NCI-H1930 (cell line): ENCODE measurements around the gene ATP8A2.

Source experiments
- DNase-seq, 2 experiments: peaks; one replicate each; lab custom pipeline; 2025; lab: John Stamatoyannopoulos, UW

ATP8A2 gene

DNA sequence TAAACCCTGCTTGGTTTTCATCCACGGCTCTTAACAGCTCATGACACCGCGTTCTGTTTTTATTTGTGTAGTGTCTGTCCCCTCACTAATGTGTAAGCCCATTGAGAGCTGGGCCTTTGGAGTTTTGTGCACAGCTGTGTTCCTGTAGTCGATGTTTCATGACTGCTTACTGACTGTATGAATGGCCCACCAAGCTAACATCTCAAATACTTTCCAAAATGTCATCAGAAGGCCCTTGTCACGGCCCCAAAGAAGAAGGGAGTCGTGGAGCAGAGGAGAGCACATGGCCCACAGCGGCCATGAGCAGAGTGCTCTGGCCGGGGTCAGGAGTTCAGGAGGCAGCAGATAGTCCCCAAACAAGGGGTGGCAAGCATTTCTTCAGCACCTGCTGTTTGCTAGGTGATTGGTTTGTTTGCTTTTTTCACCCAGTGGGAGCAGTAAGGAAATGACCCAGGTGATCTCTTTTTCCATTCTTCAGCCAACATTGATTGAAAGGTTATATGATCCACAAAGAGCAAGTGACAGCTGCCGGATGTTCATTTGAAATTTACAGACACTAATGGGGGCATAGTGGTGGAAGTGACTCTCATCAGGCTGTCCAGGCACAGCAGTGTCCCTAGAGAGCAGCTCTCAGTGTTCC lies 315.2 kb downstream of the ATP8A2 start:
- DNase-seq, result peak; percentile 46 to 54

DNA sequence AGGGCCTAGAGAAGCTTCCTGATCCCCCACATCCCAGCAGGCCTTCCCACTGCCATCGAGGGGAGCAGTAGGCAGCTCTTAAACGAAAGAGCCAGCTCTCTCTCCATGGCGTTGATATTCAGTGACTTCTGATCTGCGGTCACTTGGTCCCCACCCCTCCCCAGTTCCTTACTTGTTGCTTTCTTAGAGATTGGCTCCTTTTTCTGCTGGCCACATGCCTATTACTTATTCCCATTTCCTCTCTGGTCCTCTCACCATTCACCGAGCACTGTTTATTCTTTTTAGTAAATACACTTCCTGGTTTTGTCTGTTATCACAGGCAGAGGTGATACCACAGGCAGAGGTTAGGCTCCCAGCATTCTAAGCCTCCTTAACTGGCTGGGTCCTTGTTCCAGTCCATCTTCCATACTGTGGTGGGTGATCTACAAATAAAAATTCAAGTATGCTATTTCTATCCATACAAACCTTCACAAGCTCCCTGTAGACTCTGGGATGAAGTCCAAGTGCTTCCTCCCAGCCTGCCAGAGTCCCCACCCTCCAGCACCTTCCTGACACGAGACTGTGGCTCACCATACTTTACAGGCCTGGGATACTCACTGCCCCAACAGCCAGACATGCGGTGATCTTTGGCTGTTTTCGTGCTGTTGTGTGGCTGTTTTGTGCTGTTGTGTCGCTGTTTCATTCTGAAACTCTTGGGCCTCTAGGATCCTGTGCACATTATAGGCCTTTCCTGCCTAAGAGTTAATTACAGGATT lies 315.9 kb downstream of the ATP8A2 start:
- DNase-seq, result no peak

DNA sequence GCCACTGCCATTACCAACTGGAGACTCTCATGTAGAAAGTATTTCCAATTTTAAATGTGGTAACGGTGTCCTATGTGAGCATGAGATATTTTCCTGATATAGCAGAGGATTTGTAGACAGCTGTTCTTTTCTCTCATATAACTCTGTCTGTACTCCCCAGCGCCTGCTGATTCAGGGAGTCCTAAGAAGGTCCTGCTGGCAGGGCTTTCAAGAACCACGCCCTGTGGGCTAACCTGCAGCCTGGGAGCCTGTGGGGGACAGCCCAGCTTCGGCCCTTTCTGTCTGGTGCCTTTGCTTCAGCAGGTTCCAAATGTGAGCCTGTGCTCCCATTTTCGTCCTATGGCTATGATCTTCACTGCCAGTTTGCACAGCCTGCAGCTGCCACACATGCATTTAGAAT lies 316.8 kb downstream of the ATP8A2 start:
- no peak for DNase-seq

DNA sequence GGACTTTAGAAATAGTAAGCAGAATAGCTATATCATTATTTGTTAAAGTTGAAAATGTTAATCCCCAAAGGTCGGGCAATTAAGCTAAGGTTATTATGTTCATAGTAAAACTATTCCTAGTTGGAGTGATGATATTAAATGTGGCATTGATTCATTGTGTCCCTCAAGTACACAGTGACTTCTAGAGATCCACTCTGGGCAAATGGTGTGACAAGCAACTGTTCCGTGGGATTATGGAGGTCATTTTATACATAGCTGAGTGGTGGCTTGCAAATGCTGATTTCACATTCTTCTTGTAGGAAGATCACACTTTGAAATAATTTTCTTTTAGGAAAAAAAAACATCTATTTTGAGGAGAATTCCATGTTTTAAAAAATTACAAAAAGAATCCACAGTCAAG lies 317.8 kb downstream of the ATP8A2 start:
- DNase-seq, result no peak

DNA sequence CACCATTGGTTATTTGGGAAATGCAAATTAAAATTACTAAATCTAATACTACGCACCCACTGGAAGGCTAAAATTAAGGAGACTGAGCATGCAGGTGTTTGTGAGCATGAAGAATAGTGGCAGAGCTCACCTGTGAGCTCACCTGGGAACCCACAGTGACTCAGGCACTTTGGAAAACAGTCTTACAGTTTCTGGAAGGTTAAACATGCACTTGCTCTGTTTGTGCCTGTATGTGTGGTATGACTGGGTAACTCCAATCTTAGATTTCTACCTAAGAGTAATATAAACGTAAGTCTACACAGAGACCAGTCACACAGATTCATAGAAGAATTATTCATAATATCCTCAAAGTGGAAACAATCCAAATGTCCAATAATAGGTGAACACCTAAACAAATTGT lies 318.8 kb downstream of the ATP8A2 start:
- DNase-seq, result no peak

DNA sequence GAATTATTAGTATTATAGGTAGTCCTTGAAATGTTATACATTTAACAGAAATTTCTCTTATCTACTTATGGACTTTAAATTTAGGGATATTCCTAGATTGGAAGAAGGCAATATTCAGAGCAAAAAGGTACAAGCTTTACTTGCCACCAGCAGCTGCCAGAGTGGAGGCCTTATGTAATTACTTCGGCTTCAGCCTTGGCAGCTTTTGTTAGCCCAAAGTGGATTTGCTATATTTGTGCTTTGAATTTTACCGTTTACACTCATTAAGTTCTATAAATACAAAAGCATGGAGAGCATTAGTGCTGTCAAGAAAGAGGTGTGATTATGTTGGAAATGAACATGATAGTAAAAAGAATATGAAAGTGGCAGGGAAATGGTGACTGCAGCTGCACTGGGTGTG lies 319.9 kb downstream of the ATP8A2 start:
- peak; percentile 24 to 46 for DNase-seq

DNA sequence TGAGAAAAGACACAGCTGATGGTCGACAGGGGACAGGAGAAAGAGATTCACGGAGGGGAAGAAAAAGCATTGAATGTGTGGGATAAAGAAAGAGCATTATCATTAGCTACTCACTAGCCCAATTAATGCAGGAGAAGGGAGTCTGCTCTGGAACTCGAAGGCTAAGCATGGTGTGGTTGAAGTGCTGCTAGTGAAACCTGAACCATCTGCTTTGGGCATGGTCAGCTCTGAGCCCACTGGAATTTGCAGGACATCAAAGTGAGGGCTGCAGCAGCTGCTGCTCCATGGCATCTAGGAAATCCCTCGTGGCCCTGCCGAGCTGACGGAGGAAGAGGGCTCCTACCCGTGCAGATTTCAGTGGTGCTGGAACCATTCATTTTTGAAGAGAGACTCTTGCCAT lies 320.3 kb downstream of the ATP8A2 start:
- DNase-seq, result no peak

DNA sequence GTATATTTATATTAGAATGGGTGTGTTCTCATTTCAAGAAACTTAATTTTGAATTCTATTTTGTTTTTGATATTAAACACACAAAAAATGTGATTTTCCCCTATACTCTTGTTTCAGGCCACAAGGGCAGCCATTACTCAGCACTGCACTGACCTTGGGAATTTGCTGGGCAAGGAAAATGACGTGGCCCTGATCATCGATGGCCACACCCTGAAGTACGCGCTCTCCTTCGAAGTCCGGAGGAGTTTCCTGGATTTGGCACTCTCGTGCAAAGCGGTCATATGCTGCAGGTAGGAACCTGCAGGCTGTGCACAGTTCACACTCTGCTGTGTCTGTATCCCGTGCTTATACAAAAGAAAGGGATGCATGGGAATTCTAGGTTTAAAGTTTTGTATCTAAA lies 327.3 kb downstream of the ATP8A2 start:
- no peak for DNase-seq

DNA sequence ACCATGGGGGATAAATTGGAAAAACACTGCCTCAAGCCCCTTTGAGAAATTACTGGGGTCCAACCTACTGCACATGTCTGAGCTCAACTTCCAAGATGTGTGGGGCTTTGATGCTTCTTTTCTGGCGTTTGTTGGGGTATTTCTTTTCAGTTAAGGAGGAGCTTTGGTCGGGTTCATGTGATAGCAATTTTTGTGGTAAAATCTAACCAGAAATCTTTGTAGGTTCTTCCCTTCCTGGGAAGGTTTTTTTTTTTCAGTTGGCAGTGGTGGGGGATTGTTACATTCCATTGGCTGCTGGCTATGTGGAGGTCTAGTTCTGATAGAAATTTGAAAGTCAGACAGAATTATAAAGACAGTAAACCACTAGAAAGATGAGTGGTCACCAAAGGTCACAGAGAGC lies 327.8 kb downstream of the ATP8A2 start:
- no peak for DNase-seq

DNA sequence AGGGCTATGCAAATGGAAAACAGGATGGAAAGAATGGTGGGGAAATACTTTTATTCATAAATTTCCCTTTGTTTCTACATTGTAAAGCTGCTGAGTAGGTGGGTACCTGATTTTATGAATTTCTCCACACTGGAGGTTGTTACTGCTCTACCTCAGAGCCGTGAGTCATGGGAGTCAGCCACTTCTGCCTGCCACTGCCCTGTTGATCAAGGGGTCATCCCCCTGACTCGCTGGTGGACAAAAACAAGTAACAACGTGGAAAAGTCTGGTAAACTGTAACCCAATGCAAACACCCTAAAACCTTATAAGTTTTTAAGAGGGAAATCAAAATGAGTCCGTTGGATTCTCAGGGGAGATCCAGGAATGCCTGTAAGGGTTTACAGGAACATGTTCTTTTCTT lies 329.5 kb downstream of the ATP8A2 start:
- no peak for DNase-seq

DNA sequence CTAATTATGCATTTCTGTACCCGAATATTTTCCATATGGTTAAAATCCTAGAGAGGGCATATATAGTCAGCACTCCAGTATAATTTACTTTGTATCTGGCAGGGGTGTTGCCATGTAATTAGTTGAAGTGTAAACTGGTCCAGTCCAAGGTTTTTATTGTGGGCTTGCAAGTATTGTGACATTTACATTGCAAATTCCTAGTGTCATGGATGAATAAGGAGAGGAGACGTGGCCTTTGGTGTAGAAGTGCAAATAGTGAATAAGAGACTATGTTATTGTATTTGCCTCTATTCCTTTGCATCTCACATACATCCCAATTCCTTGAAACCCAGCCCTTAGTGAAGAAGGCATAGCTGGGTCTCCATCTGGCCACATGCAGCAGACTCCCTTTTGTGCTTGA lies 330.6 kb downstream of the ATP8A2 start:
- DNase-seq, result no peak

DNA sequence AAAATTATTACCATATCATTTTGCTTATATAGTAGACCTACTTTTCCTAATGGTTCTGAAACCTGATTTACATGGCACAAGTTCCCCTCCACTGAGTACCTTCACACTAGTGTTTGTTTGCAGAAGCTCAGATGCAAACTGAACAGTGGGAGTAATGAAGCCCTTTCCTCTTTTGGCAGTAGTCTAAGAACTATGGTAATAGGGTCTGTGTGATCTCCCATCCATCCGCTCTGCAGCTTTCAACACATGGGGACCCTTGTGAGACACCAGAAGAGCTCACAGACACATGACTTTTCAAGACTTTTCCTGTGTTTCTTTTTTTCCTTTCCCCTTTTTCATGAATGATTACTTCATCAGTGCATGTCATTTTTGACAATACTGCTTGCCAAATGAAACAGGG lies 336.0 kb downstream of the ATP8A2 start:
- DNase-seq, result no peak

DNA sequence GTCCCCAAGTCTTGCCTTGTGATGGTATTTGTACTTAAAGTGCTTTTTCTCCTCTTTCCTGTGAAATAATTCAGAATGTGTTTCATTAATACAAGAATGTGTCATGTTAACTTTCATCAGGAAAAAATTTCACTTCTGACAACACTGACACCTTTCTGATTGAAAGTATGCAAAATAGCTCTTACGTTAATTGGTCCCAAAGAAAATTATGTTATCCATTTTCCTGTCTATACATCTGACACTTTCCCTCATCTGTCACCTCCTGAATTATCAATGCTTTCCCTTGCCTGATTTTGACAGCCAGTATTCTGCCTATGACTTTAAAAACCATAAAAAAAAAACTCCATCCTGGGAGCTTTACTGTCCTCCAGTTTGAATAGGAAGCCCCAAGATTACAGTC lies 336.5 kb downstream of the ATP8A2 start:
- DNase-seq, result no peak

DNA sequence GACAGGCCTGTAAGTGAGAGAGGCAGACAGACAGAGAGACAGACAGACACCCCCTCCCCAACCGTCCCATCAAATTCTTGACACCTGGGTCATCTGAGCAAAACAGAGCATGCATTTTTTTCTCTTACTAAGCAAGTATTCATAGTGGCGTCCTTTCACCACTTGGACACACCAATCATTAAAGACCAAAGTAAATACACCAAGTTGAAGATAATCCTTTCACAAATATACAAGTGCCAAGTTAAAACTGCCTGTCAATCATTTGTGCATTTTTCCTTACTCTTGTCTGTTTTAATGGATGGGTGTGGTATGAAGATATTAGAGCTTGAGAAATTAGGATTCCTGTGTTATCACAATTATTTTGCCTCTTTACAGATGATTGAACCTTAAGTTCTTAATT lies 337.3 kb downstream of the ATP8A2 start:
- no peak for DNase-seq

DNA sequence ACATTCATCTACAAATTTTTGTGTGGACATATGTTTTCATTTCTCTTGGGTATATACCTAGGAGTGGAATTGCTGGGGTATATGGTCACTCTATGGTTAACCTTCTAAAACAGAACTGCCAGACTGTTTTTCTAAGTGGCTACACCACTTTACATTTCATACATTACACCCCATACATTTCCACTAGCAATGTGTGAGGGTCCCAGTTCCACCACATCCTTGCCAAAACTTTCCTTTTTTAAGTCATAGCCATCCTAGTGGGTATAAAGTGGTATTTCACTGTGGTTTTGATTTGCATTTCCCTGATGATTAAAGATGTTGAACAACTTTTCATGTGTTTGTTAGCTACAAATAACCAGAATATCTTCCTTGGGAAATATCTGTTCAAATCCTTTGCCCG lies 344.0 kb downstream of the ATP8A2 start:
- no peak for DNase-seq

DNA sequence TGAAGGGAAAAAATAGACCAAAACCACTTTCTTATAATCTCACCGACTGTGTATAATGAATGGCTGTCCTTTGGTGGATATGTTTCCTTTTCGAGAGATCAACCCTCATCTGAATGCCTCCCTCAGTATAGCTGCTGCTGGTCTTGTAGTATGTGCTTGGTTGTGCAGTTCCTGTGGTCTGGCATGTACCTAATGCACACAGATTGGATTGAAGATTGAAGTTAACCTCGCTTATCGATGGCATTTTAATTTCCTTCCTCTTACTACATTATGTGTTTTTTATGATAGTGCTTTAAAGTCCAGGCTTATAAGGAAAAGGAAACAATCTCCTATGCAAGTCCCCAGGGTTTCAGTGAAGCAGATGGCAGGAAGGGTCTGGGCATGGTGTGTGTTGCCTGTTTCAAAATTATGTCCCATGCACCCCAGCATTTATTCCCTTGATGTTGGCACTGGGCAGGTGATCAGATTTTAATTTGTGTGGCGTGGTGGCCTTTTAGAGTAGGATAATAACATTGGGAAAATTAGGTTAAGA lies 346.0 kb downstream of the ATP8A2 start:
- DNase-seq, result no peak

DNA sequence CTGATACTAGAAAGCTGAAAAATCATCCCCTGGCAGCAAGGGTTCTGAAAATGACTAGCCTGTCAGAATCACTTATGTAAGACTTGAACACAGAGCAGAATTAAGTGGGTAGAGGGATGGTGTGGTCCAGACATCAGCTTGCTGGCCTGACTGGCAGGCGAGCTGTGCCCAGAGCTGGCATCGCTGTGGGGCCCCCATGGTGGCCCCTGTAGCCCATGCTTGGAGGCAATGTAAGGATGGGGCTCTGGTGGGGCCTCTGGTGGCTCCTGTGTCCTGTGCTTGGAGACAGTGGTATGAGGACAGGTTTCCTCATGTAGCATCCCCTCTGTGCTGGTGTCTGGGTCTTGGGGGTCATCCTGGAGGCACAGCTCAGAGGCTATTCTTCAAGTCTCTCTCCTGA lies 347.9 kb downstream of the ATP8A2 start:
- no peak for DNase-seq

DNA sequence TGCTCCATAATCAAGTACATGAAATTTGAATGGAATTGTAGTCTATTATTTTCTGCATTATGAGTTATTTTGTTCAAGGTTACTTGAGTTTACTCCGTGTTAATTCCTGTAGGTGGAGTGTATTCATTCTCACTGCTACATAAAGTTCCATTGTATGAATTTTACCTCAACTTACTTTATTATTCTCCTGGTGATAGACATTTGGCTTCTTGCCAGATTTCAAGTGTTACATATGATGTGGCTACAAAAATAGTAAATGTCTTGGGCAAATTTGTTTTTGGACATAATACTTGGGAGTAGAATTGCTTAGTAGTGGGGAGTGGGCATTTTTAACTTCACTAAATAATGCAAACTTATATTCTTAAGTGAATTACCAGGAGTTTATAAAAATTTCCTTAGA lies 351.1 kb downstream of the ATP8A2 start:
- no peak for DNase-seq

DNA sequence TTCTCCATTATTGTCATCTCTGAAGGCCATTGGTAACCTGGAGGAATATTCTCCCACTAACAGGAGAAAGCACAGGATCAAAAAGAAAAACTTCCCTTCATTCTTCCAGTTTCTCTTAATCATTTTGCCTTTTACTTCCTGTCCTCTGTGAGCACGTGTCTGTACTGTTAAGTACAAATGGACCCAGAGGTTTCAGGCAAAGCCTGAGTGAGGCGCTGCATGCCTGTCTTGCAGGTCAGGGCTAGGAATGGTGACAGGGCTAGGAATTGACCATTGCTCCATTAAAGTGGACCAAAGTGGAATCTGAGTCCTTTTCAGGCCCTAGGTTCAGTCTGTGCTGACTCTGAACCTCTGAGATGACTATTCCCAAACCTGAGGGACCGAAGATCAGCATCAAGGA lies 353.3 kb downstream of the ATP8A2 start:
- DNase-seq, result peak in 1 of 2 experiments; percentile 5

DNA sequence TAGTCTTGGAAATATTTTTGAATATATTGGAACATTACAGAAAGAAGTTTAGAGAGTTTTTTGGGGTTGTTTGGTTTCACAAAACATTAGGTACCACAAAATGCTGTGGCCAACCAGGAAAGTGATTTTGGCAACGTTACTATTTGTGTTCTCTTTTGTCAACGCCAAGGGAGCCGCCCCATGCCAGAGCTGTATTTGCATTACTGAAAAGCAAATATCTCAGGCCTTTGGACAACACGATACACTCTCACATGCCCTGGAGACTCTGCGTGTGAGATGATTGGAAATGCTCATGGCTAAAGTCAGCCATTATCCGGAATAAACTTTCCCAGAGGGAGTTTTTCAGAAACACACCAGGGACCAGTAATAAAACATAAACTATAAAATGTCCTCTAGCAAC lies 355.5 kb downstream of the ATP8A2 start:
- DNase-seq, result peak in 1 of 2 experiments; percentile 47

DNA sequence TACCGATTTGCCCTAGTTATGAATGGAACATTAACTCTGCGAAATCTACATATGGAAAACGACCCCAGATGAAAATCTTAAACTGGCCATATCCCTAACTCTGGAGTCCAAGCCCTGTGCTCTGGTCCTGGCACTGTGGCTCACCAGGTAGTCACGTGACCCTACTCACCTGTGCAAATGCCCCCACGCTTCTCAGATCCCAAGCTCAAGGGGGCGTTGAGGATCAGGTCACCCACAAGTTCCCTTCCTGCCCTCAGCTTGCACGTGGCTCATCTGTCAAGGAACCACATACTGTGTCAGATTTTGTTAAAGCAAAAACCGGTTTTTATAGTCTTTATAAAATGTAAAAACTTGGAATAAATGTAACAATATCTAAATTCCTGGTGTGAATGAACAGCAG lies 356.0 kb downstream of the ATP8A2 start:
- DNase-seq, result no peak

DNA sequence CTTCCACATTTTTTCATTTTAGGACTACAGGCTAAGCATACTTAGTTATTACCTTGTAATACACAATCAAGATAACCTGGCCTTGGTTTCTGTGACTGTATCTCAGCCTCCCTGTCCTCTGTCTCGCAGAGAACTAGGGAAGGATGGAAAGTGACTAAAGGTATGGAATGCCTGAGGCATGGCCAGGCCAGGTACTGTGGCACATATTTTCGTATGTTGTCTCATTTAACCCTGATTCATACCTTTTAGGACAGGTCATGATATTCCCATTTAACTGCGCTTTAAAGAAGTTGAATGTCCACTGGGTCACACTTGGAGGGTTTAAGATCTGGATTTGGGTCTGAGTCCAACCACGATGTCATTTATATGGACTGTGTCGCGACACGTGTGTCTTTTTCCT lies 357.4 kb downstream of the ATP8A2 start:
- DNase-seq, result no peak

DNA sequence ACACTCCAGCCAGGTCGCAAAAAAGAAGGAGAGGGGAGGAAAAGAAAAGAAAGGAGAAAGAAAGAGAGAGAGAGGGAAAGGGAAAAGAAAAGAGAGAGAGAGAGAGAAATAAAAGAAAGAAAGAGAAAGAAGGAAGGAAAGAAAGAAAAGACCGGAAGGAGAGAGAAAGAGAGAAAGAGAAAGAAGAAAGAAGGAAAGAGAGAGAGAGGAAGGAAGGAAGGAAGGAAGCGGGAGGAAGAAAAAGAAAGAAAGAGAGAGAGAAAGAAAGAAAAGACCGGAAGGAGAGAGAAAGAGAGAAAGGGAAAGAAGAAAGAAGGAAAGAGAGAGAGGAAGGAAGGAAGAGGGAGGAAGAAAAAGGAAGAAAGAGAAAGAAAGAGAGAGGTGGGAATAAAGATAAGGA lies 359.3 kb downstream of the ATP8A2 start:
- DNase-seq, result no peak

DNA sequence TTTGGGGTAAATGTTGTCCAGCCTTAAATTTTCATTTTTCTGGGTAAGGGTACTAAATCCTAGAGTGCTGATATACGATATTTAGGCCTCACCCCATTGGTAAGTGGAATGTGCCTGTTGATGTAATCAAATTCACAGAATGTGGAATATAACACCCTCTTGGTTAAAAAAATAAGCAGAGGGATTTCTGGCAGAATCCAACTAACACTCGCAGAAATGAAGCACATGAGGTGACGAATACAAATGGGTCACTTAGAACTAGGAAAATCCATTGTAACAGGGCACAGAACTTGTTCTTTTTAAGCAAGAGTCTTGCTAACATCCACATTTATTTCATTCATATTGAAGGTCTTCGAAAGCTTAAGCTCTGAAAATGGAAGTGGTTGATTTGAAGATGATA lies 359.8 kb downstream of the ATP8A2 start:
- DNase-seq, result no peak
